Peyer's patch (tissue), 4 donors: Measurements from ENCODE around the gene TNFRSF21. TPM values are rescaled to one million over a fixed set of nuclear protein-coding genes. Genes with fewer than 3 reads are reported as not detected.

Experiments
- DNase-seq, 3 donors: peaks; one replicate each; pipeline ENCODE4 v3.0.0-alpha.2; 2017 to 2019
- H3K27ac ChIP-seq, 4 donors: fragments of 200-600 bp; sonication (generic); one replicate each; pipeline ENCODE4 v1.5.1; 2016 to 2019
- H3K27me3 ChIP-seq, 2 donors: fragments of 200-600 bp; sonication (generic); one replicate each; pipeline ENCODE4 v1.5.1; 2019
- H3K36me3 ChIP-seq, 3 donors: fragments of 200-600 bp; sonication (generic); one replicate each; pipeline ENCODE4 v1.5.1; 2016 to 2019
- H3K4me1 ChIP-seq, 4 donors: fragments of 200-600 bp; sonication (generic); one replicate each; pipeline ENCODE4 v1.5.1; 2016 to 2019
- H3K4me3 ChIP-seq, 4 donors: fragments of 200-600 bp; sonication (generic); 1 replicate in 3 of 4; 2 replicates in 1 of 4; pipeline ENCODE4 v1.5.1; 2016 to 2019; ENCODE audit warnings: mild to moderate bottlenecking in 1 of 4
- H3K9me3 ChIP-seq, 4 donors: fragments of 200-600 bp; sonication (generic); one replicate each; pipeline ENCODE4 v1.5.1; 2016 to 2019; ENCODE audit warnings: mild to moderate bottlenecking in 1 of 4
- CTCF ChIP-seq, 6 experiments: fragments of 450-650 bp in 4 of 6; fragments of 200-600 bp in 2 of 6; sonication (generic) in 1 of 6; IDR thresholded peaks; one replicate each; pipeline ENCODE4 v1.5.1; 2017 to 2019; ENCODE audit warnings: antibody characterized with exemption in 6 of 6, mild to moderate bottlenecking in 3 of 6, moderate library complexity in 1 of 6
- POLR2A ChIP-seq, 2 donors: fragments of 450-650 bp; IDR thresholded peaks; one replicate each; pipeline ENCODE4 v1.5.1; 2017; ENCODE audit warnings: antibody characterized with exemption in 2 of 2, mild to moderate bottlenecking in 2 of 2, moderate library complexity in 2 of 2
- total RNA-seq, 4 donors: library from RNA; depleted of rRNA; stranded (reverse); fragments of >200 nt; gene quantifications; one replicate each; pipeline ENCODE4 v1.1.0, GENCODE V29; 2016

Gene TNFRSF21
- total RNA-seq, 4 donors from 2014 or later = 9.1 to 53.4 (median 46.1) TPM

- Histone ChIP-seq H3K4me1 (peaks cover 0 to 9% (median 0%) of the 10 kb centered on the region in 4 donors), H3K27ac (no peak overlapping the region), H3K4me3 (no peak overlapping the region), H3K9me3 (no peaks in the 10 kb centered on the region), H3K27me3 (no peaks in the 10 kb centered on the region), H3K36me3 (no peaks in the 10 kb centered on the region)
- TF ChIP-seq CTCF (IDR thresholded peaks at IDR 0.05) = no peak
- no peak for TF ChIP-seq POLR2A (IDR thresholded peaks at IDR 0.05)
- DNase-seq = no peak
These were observed 36.1 kb upstream of the TNFRSF21 start for GRCh38 chr6:47345761-47346160.

GRCh38 chr6:47344022-47344421 is 34.3 kb upstream of the TNFRSF21 start:
- peaks cover 0 to 9% (median 0%) of the 10 kb centered on the region in 4 donors for H3K4me1 ChIP-seq
- H3K27me3 ChIP-seq = no peaks in the 10 kb centered on the region
- no peak overlapping the region for H3K27ac ChIP-seq
- H3K9me3 ChIP-seq = no peaks in the 10 kb centered on the region
- H3K4me3 ChIP-seq = no peak overlapping the region
- H3K36me3 ChIP-seq = no peaks in the 10 kb centered on the region
- peak in 1 of 3 donors; percentile 55 for DNase-seq
- TF ChIP-seq POLR2A (IDR thresholded peaks at IDR 0.05) (no peak), CTCF (IDR thresholded peaks at IDR 0.05) (no peak)

- no peak for DNase-seq
- no peaks in the 10 kb centered on the region for H3K36me3 ChIP-seq
- H3K4me3 ChIP-seq = no peak overlapping the region
These were observed 33.9 kb upstream of the TNFRSF21 start for GRCh38 chr6:47343600-47343999.

DNA sequence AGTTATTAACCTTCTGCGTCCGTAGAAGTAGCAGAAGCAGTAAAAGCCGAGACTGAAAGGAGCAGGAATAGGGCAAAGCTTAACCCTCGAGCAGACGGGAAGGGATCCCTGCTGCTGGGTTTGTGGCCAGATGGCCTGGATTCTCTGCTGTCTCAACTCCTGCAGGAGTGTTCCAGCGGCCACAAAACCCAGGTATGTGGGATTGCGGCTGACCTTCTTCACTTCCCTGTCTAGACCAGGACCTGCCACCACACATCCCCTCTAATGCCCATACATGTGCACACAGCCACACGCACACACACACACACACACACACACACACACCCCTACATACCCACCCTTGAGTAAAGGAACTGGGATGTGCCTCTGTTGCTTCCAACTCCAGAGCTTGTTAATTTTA is 33.1 kb upstream of the TNFRSF21 start:
- DNase-seq = no peak
- TF ChIP-seq CTCF (IDR thresholded peaks at IDR 0.05) (no peak), POLR2A (IDR thresholded peaks at IDR 0.05) (no peak)
- H3K4me1 ChIP-seq = peaks cover 0 to 9% (median 0%) of the 10 kb centered on the region in 4 donors
- no peaks in the 10 kb centered on the region for H3K36me3 ChIP-seq
- no peaks in the 10 kb centered on the region for H3K9me3 ChIP-seq
- no peaks in the 10 kb centered on the region for H3K27me3 ChIP-seq
- H3K4me3 ChIP-seq = no peak overlapping the region
- no peak overlapping the region for H3K27ac ChIP-seq

More at GRCh38 chr6:47343600-47343999, 33.9 kb upstream of the TNFRSF21 start:
- no peak overlapping the region for H3K27ac ChIP-seq
- H3K27me3 ChIP-seq = no peaks in the 10 kb centered on the region
- H3K4me1 ChIP-seq = peaks cover 0 to 9% (median 0%) of the 10 kb centered on the region in 4 donors
- no peaks in the 10 kb centered on the region for H3K9me3 ChIP-seq
- TF ChIP-seq POLR2A (IDR thresholded peaks at IDR 0.05) = no peak
- no peak for TF ChIP-seq CTCF (IDR thresholded peaks at IDR 0.05)

- no peak overlapping the region for H3K4me3 ChIP-seq
- DNase-seq = no peak
- no peak overlapping the region for H3K27ac ChIP-seq
- no peaks in the 10 kb centered on the region for H3K4me1 ChIP-seq
- no peak for TF ChIP-seq CTCF (IDR thresholded peaks at IDR 0.05)
- no peak for TF ChIP-seq POLR2A (IDR thresholded peaks at IDR 0.05)
- no peaks in the 10 kb centered on the region for H3K27me3 ChIP-seq
- H3K36me3 ChIP-seq = no peaks in the 10 kb centered on the region
- no peaks in the 10 kb centered on the region for H3K9me3 ChIP-seq
These were observed 27.8 kb upstream of the TNFRSF21 start for GRCh38 chr6:47337519-47337918.

DNA sequence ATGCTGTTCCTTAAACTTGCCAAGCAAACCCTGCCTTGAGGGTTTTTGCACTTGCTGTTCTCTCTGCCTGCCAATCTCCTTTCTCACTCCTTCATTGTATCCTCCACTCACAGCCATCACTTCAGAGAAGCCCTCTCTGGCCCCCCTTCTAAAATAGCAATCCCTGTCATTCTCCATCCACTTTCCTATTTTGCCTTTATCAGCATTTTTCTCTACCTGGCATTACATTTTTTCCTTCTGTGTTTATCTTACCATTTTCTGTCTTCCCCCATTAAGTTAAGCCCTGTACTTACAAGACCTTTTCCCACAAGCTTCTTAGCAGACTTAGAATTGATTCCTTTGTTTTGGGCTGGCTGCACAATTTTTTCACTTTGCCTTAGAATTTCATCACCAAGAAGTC is 26.6 kb upstream of the TNFRSF21 start:
- no peaks in the 10 kb centered on the region for H3K27me3 ChIP-seq
- no peak for DNase-seq
- H3K36me3 ChIP-seq = no peaks in the 10 kb centered on the region
- no peak overlapping the region for H3K27ac ChIP-seq
- no peak overlapping the region for H3K4me3 ChIP-seq
- TF ChIP-seq POLR2A (IDR thresholded peaks at IDR 0.05) (no peak), CTCF (IDR thresholded peaks at IDR 0.05) (no peak)
- no peaks in the 10 kb centered on the region for H3K9me3 ChIP-seq
- no peaks in the 10 kb centered on the region for H3K4me1 ChIP-seq
